ENCODE measurements around the gene CD247.

DNA sequence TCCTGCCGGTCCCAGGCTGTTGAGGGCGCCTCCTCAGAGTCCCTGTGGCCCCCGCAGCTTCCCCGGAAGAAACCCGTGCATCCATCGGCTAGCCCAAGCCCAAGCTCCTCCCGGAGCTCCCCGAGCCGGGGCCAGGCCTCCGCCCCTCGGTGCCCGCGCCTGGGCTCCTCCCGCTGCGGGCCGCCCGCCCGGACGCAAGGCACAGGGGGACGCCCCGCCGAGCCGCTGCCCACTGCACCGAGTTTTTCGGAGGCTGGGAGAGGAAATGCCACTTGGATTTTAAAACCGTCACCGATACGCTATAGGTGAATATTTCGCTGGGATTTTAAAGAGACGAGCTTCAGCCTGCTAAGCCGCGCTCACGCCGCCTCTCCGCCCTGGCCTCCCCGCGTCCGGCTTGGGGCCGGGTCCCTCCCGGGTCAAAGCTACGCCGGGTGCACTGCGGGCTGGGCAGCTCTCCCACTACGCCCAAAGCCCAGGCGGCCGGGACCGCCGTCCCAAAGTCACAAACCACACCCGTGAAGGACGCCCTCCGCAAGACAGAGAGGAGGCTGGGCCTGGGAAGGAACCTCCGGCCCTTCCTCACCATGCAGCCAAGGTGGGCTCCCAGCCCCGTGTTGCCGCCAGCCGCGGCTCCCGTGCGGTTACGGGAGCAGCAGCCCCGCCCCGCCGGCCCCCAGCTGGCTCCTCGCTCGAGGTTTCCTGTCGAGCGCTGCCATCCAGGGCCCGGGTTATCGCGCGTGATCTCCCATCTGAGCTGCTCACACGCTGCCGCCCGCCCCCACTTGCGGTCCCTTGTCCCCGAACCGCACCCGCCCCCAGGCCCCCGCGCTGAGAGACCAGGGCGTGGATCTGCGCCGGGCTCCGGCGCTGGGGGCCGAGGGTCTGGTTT is 63.2 kb downstream of the CD247 start:
- TF ChIP-seq CTCF (IDR thresholded peaks at IDR 0.05 in 4 of 5, conservative IDR thresholded peaks at IDR 0.05 in 1 of 5) (no peak), POLR2A (IDR thresholded peaks at IDR 0.05) (peak; percentile 31 to 56)
